ENCODE data around the gene DAPK2. TPM values are rescaled to one million over a fixed set of nuclear protein-coding genes. Genes with fewer than 3 reads are reported as not detected.

The DAPK2 gene
- total and polyA plus RNA-seq, 2 experiments from 2014 or later, result 0.51 to 1.4 TPM

GRCh38 chr15:63917588-63918316, 128.5 kb downstream of the DAPK2 start:
- H3K9me3 ChIP-seq (ENCODE audit: low read depth), result no peaks in the 10 kb centered on the region
- H3K4me3 ChIP-seq, result no peak overlapping the region
- H3K27me3 ChIP-seq, result no peaks in the 10 kb centered on the region
- H3K36me3 ChIP-seq, result no peaks in the 10 kb centered on the region
- H3K4me1 ChIP-seq (ENCODE audit: low read depth), result peaks cover 14% of the 10 kb centered on the region
- TF ChIP-seq CTCF (IDR thresholded peaks at IDR 0.05; ENCODE audit: low read depth, low read length), result no peak
- no peak overlapping the region for H3K27ac ChIP-seq
- DNase-seq (ENCODE audit: low read depth in 1 of 2, low spot score in 1 of 2), result no peak

- DNase-seq (ENCODE audit: low read depth in 1 of 2, low spot score in 1 of 2), result peak; percentile 31 to 52
- H3K27ac ChIP-seq, result no peak overlapping the region
- peak; percentile 41 for TF ChIP-seq CTCF (IDR thresholded peaks at IDR 0.05; ENCODE audit: low read depth, low read length)
- peaks cover 14% of the 10 kb centered on the region for H3K4me1 ChIP-seq (ENCODE audit: low read depth)
- no peak overlapping the region for H3K4me3 ChIP-seq
- no peaks in the 10 kb centered on the region for H3K36me3 ChIP-seq
- no peaks in the 10 kb centered on the region for H3K27me3 ChIP-seq
- no peaks in the 10 kb centered on the region for H3K9me3 ChIP-seq (ENCODE audit: low read depth)
Measured at GRCh38 chr15:63915873-63916771, 130.2 kb downstream of the DAPK2 start.

- Histone ChIP-seq H3K36me3 (no peaks in the 10 kb centered on the region), H3K9me3 (ENCODE audit: low read depth) (no peaks in the 10 kb centered on the region), H3K4me1 (ENCODE audit: low read depth) (peaks cover 14% of the 10 kb centered on the region), H3K27me3 (no peaks in the 10 kb centered on the region), H3K4me3 (no peak overlapping the region), H3K27ac (no peak overlapping the region)
- TF ChIP-seq CTCF (IDR thresholded peaks at IDR 0.05; ENCODE audit: low read depth, low read length), result no peak
- DNase-seq (ENCODE audit: low read depth in 1 of 2, low spot score in 1 of 2), result peak in 1 of 2 donors; percentile 35
Measured at GRCh38 chr15:63915209-63915872, 130.9 kb downstream of the DAPK2 start.

GRCh38 chr15:63913786-63914315, 132.4 kb downstream of the DAPK2 start:
- no peaks in the 10 kb centered on the region for H3K27me3 ChIP-seq
- H3K9me3 ChIP-seq (ENCODE audit: low read depth), result no peaks in the 10 kb centered on the region
- no peak for DNase-seq (ENCODE audit: low read depth in 1 of 2, low spot score in 1 of 2)
- H3K27ac ChIP-seq, result no peak overlapping the region
- no peak for TF ChIP-seq CTCF (IDR thresholded peaks at IDR 0.05; ENCODE audit: low read depth, low read length)
- no peaks in the 10 kb centered on the region for H3K36me3 ChIP-seq
- no peak overlapping the region for H3K4me3 ChIP-seq
- H3K4me1 ChIP-seq (ENCODE audit: low read depth), result peaks cover 14% of the 10 kb centered on the region

GRCh38 chr15:63913336-63913735, 132.9 kb downstream of the DAPK2 start:
- no peak overlapping the region for H3K4me3 ChIP-seq
- no peak for DNase-seq (ENCODE audit: low read depth in 1 of 2, low spot score in 1 of 2)
- H3K27ac ChIP-seq, result no peak overlapping the region
- H3K27me3 ChIP-seq, result no peaks in the 10 kb centered on the region
- no peak for TF ChIP-seq CTCF (IDR thresholded peaks at IDR 0.05; ENCODE audit: low read depth, low read length)
- peaks cover 14% of the 10 kb centered on the region for H3K4me1 ChIP-seq (ENCODE audit: low read depth)
- no peaks in the 10 kb centered on the region for H3K36me3 ChIP-seq
- no peaks in the 10 kb centered on the region for H3K9me3 ChIP-seq (ENCODE audit: low read depth)

All from cardiac muscle cell (in vitro differentiated cells and primary cell).